ENCODE data around the gene YAF2. TPM values are rescaled to one million over a fixed set of nuclear protein-coding genes. Genes with fewer than 3 reads are reported as not detected.
A peak's percentile ranks its signal among the peaks of the same experiment; 100 is the strongest.

YAF2 gene
- total and polyA plus RNA-seq, 2 experiments from 2014 or later, result 26.9 to 39.3 TPM

DNA sequence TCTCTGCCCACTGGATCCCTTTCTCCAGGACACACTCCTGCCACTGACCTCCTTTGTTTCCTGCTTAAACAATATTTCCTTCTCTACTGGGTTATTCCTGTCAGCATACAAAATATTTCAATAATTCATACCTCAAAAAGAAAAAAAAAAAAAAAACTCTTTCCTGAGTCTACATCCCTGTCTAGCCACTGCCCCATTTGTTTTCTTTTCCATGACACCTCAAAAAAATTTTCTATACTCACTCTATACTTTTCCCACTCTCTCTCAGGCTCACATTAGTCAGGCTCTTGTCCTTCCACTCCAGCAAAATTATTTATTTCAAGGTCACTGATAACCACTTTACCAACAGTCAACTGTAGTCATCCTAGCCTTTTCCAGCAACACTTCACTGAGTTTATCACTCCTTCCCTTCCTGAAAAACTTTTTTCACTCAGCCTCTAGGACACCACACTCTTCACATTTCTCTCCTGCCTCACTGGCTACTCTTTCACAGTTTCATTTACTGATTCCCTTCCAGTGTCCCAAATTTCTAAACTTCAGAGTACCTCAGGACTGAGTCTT is 64.0 kb downstream of the YAF2 start:
- no peaks in the 10 kb centered on the region for H3K4me1 ChIP-seq (ENCODE audit: low read depth)
- no peaks in the 10 kb centered on the region for H3K36me3 ChIP-seq
- H3K4me3 ChIP-seq, result no peak overlapping the region
- TF ChIP-seq CTCF (IDR thresholded peaks at IDR 0.05; ENCODE audit: low read depth, low read length), result no peak
- H3K27me3 ChIP-seq, result no peaks in the 10 kb centered on the region
- H3K27ac ChIP-seq, result no peak overlapping the region
- H3K9me3 ChIP-seq (ENCODE audit: low read depth), result no peaks in the 10 kb centered on the region
- DNase-seq (ENCODE audit: low read depth in 1 of 2, low spot score in 1 of 2), result no peak

DNA sequence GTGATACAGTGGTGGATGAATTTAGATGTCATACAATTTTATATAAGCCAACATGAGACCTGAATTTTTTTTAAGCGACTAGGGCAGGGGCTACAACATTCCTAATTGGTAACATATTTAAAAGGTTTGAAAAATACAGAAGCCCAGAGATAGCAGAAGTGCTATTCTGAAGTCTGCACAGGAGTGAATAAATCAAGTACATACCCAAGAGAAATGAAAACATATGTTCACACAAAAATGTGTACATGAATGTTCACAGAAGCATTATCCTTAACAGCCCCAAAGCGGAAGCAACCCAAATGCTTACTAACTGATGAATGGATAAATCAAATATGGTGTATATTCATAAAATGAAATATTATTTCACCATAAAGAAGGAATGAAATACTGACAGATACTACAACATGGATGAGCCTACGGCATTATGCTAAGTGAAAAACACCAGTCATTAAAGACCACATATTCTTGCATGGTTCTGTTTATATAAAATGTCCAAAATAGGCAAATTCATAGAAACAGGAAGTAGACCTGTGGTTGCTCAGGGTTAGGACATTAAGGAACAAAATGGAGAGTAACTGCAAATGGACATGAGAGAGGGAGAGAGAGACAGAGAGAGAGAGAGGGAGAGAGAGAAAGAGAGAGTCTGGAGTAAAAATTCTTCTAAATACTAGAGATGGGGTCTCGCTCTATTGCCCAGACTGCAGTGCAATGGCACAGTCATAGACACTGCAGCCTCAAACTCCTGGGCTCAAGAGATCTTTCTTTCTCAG is 65.4 kb downstream of the YAF2 start:
- H3K27ac ChIP-seq, result no peak overlapping the region
- H3K4me3 ChIP-seq, result no peak overlapping the region
- no peaks in the 10 kb centered on the region for H3K9me3 ChIP-seq (ENCODE audit: low read depth)
- no peaks in the 10 kb centered on the region for H3K4me1 ChIP-seq (ENCODE audit: low read depth)
- H3K36me3 ChIP-seq, result no peaks in the 10 kb centered on the region
- no peak for DNase-seq (ENCODE audit: low read depth in 1 of 2, low spot score in 1 of 2)
- no peaks in the 10 kb centered on the region for H3K27me3 ChIP-seq
- no peak for TF ChIP-seq CTCF (IDR thresholded peaks at IDR 0.05; ENCODE audit: low read depth, low read length)

GRCh38 chr12:42167711-42168110 is 70.3 kb downstream of the YAF2 start:
- Histone ChIP-seq H3K9me3 (ENCODE audit: low read depth) (no peaks in the 10 kb centered on the region), H3K4me3 (no peak overlapping the region), H3K36me3 (no peaks in the 10 kb centered on the region), H3K27ac (no peak overlapping the region), H3K4me1 (ENCODE audit: low read depth) (peaks cover 7% of the 10 kb centered on the region), H3K27me3 (no peaks in the 10 kb centered on the region)
- no peak for DNase-seq (ENCODE audit: low read depth in 1 of 2, low spot score in 1 of 2)
- no peak for TF ChIP-seq CTCF (IDR thresholded peaks at IDR 0.05; ENCODE audit: low read depth, low read length)

DNA sequence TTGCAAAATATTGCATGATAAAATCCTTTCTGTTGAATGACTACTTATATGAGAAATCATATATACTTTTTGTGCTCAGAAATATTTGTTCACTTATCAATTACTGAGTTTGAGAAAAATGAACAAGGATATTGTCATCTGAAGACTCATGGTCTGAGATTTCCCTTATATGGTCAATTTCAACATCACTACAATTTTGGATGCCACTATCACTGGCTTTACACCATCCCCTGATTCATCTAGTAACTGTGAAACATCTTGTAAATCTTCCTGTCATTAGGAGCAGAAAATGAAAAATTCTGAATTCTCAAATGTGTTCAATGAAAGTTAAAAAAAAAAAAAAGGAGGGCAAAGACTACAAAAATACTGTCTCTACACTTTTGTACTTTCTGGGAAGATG is 71.5 kb downstream of the YAF2 start:
- Histone ChIP-seq H3K4me1 (ENCODE audit: low read depth) (peaks cover 10% of the 10 kb centered on the region), H3K27me3 (no peaks in the 10 kb centered on the region), H3K27ac (no peak overlapping the region), H3K4me3 (no peak overlapping the region), H3K36me3 (peaks cover under 1% of the 10 kb centered on the region), H3K9me3 (ENCODE audit: low read depth) (no peaks in the 10 kb centered on the region)
- no peak for TF ChIP-seq CTCF (IDR thresholded peaks at IDR 0.05; ENCODE audit: low read depth, low read length)
- peak in 1 of 2 donors; percentile 29 for DNase-seq (ENCODE audit: low read depth in 1 of 2, low spot score in 1 of 2)

- H3K4me1 ChIP-seq (ENCODE audit: low read depth), result peaks cover 10% of the 10 kb centered on the region
- no peak overlapping the region for H3K4me3 ChIP-seq
- no peaks in the 10 kb centered on the region for H3K27me3 ChIP-seq
- H3K27ac ChIP-seq, result no peak overlapping the region
- peaks cover 22% of the 10 kb centered on the region for H3K36me3 ChIP-seq
- TF ChIP-seq CTCF (IDR thresholded peaks at IDR 0.05; ENCODE audit: low read depth, low read length), result no peak
- H3K9me3 ChIP-seq (ENCODE audit: low read depth), result no peaks in the 10 kb centered on the region
- DNase-seq (ENCODE audit: low read depth in 1 of 2, low spot score in 1 of 2), result no peak
These were observed 74.1 kb downstream of the YAF2 start for GRCh38 chr12:42163913-42164312.

All from cardiac muscle cell (in vitro differentiated cells and primary cell).